SH-SY5Y (cell line): ENCODE results near the gene TMEM200A.

ENCODE experiments used
- GATA2 ChIP-seq: IDR thresholded peaks from 2 replicates; pipeline ENCODE4 v1.6.1; 2011; ENCODE audit warnings: mild to moderate bottlenecking, low read depth, low read length
- GATA3 ChIP-seq: IDR thresholded peaks from 2 replicates; pipeline ENCODE4 v1.6.1; 2011; ENCODE audit warnings: low read depth, mild to moderate bottlenecking, low read length, moderate library complexity

- TF ChIP-seq GATA2 (no peak), GATA3 (no peak)
Measured at GRCh38 chr6:130355572-130355971, 10.2 kb upstream of the TMEM200A start.
